Muscle of leg (tissue), 11 donors: ENCODE measurements around the gene SCYGR8. TPM values are rescaled to one million over a fixed set of nuclear protein-coding genes. Genes with fewer than 3 reads are reported as not detected.
"Not testable (repeated sequence)": the region's sequence is repeated elsewhere in the genome, so short reads cannot be mapped to it uniquely, and the experiment has no call there.

Experiments
- DNase-seq: peaks from one replicate; pipeline ENCODE4 v3.0.0; 2013
- H3K27ac ChIP-seq: one replicate; pipeline ENCODE4 v1.5.1; 2013; ENCODE audit warnings: mild to moderate bottlenecking, low read length, control low read depth
- H3K27me3 ChIP-seq: one replicate; pipeline ENCODE4 v1.6.1; 2013; ENCODE audit warnings: low read length; ENCODE audit not compliant: control insufficient read depth, insufficient read depth
- H3K36me3 ChIP-seq: one replicate; pipeline ENCODE4 v1.6.1; 2013; ENCODE audit warnings: low read length; ENCODE audit not compliant: control insufficient read depth, insufficient read depth
- H3K4me1 ChIP-seq: one replicate; pipeline ENCODE4 v1.6.1; 2013; ENCODE audit warnings: low read length; ENCODE audit not compliant: control insufficient read depth, insufficient read depth
- H3K4me3 ChIP-seq: one replicate; pipeline ENCODE4 v1.5.1; 2013; ENCODE audit warnings: low read length, control low read depth
- H3K9me3 ChIP-seq: replicated peaks from 2 replicates; pipeline ENCODE4 v1.6.1; 2013; ENCODE audit warnings: low read depth, low read length; ENCODE audit not compliant: control insufficient read depth
- WGBS: methylation state at CpG from one replicate; pipeline ENCODE4 v1.1.5; 2013; ENCODE audit warnings: missing lambda C conversion rate; ENCODE audit not compliant: insufficient coverage; 5-methylcytosine and 5-hydroxymethylcytosine counted together
- polyA plus RNA-seq, 8 donors: library from polyadenylated mRNA; unstranded; fragments of 120-200 nt; gene quantifications; one replicate each; pipeline versions ENCODE4 v1.2.1 to v1.2.3, GENCODE V29; 2013; ENCODE audit warnings: inconsistent platforms in 1 of 8, low replicate concordance in 1 of 8; ENCODE audit not compliant: insufficient read length in 8 of 8, insufficient read depth in 1 of 8
- total RNA-seq: library from RNA; stranded (reverse); fragments of 120-200 nt; gene quantifications from one replicate; pipeline ENCODE4 v1.2.4, GENCODE V29; 2013

SCYGR8 gene
- total and polyA plus RNA-seq, 9 donors = not detected

GRCh38 chr2:227717687-227718567, 27.8 kb upstream of the SCYGR8 start, which contains the start of gene SLC19A3:
TSS of gene SLC19A3 (minus strand) at chr2:227718028. CDS start at chr2:227702318, 15,710 bp downstream.
- DNase-seq = peak; percentile 98
- Histone ChIP-seq H3K27me3 (peaks cover 9% of the 10 kb centered on the region), H3K27ac (peak within 1 kb of the TSS; percentile 75), H3K4me3 (peak within 1 kb of the TSS; percentile 35), H3K9me3 (no peaks in the 10 kb centered on the region), H3K4me1 (peaks cover 8% of the 10 kb centered on the region), H3K36me3 (no peaks in the 10 kb centered on the region)
- 1% methylated on average over 26 of the region's 35 CpGs for WGBS

- DNase-seq = no peak
- 83% methylated on average over 4 of the region's 4 CpGs for WGBS
- Histone ChIP-seq H3K4me1 (peaks cover 8% of the 10 kb centered on the region), H3K27me3 (peaks cover 9% of the 10 kb centered on the region), H3K27ac (no peak overlapping the region), H3K4me3 (no peak overlapping the region), H3K36me3 (no peaks in the 10 kb centered on the region), H3K9me3 (no peaks in the 10 kb centered on the region)
Observed at GRCh38 chr2:227719641-227720040, 26.1 kb upstream of the SCYGR8 start.

GRCh38 chr2:227720680-227721079, 25.0 kb upstream of the SCYGR8 start:
- Histone ChIP-seq H3K4me3 (no peak overlapping the region), H3K36me3 (no peaks in the 10 kb centered on the region), H3K9me3 (no peaks in the 10 kb centered on the region), H3K27ac (no peak overlapping the region), H3K27me3 (peaks cover 9% of the 10 kb centered on the region), H3K4me1 (peaks cover 8% of the 10 kb centered on the region)
- DNase-seq = no peak
- WGBS = 89% methylated on average over 4 of the region's 4 CpGs

GRCh38 chr2:227722821-227723220, 22.9 kb upstream of the SCYGR8 start:
- WGBS = no CpG with 5 or more reads among the region's 7 CpGs
- not testable (repeated sequence) for DNase-seq, H3K9me3 ChIP-seq, H3K4me3 ChIP-seq, H3K36me3 ChIP-seq, H3K4me1 ChIP-seq, H3K27me3 ChIP-seq, H3K27ac ChIP-seq

- H3K27ac ChIP-seq = no peak within 1 kb of the TSS
- DNase-seq = no peak
- H3K36me3 ChIP-seq = no peaks in the 10 kb centered on the region
- WGBS = 72% methylated on average over 8 of the region's 15 CpGs
- no peaks in the 10 kb centered on the region for H3K9me3 ChIP-seq
- no peak within 1 kb of the TSS for H3K4me3 ChIP-seq
- H3K27me3 ChIP-seq = no peaks in the 10 kb centered on the region
- no peaks in the 10 kb centered on the region for H3K4me1 ChIP-seq
Observed at GRCh38 chr2:227724394-227725039, 21.2 kb upstream of the SCYGR8 start, which contains the start of gene SCYGR6. TSS of gene SCYGR6 (minus strand) at chr2:227724757. CDS start at chr2:227724757, 0 bp downstream.

GRCh38 chr2:227728035-227728434, 17.7 kb upstream of the SCYGR8 start, which contains the start of gene SCYGR7:
TSS of gene SCYGR7 (plus strand) at chr2:227728335. CDS start at chr2:227728335, 0 bp downstream.
- no peaks in the 10 kb centered on the region for H3K27me3 ChIP-seq
- no peaks in the 10 kb centered on the region for H3K36me3 ChIP-seq
- no CpG with 5 or more reads among the region's 5 CpGs for WGBS
- no peak for DNase-seq
- H3K4me3 ChIP-seq = no peak within 1 kb of the TSS
- H3K9me3 ChIP-seq = no peaks in the 10 kb centered on the region
- no peaks in the 10 kb centered on the region for H3K4me1 ChIP-seq
- no peak within 1 kb of the TSS for H3K27ac ChIP-seq

- DNase-seq = no peak
- Histone ChIP-seq H3K27me3 (no peaks in the 10 kb centered on the region), H3K36me3 (no peaks in the 10 kb centered on the region), H3K9me3 (no peaks in the 10 kb centered on the region), H3K4me1 (no peaks in the 10 kb centered on the region), H3K27ac (no peak overlapping the region), H3K4me3 (no peak overlapping the region)
- 38% methylated on average over 4 of the region's 14 CpGs for WGBS
Observed at GRCh38 chr2:227739351-227739750, 6.3 kb upstream of the SCYGR8 start.

- not testable (repeated sequence) for H3K27ac ChIP-seq, H3K27me3 ChIP-seq, DNase-seq, H3K4me1 ChIP-seq, H3K36me3 ChIP-seq, H3K9me3 ChIP-seq, H3K4me3 ChIP-seq
- no CpG with 5 or more reads among the region's 7 CpGs for WGBS
Observed at GRCh38 chr2:227740705-227741104, 5.0 kb upstream of the SCYGR8 start.

GRCh38 chr2:227748079-227748478, 2.4 kb downstream of the SCYGR8 start:
- H3K4me3 ChIP-seq = no peak overlapping the region
- H3K4me1 ChIP-seq = no peaks in the 10 kb centered on the region
- no peaks in the 10 kb centered on the region for H3K9me3 ChIP-seq
- no peaks in the 10 kb centered on the region for H3K36me3 ChIP-seq
- 57% methylated on average over 6 of the region's 6 CpGs for WGBS
- H3K27ac ChIP-seq = no peak overlapping the region
- no peaks in the 10 kb centered on the region for H3K27me3 ChIP-seq
- DNase-seq = no peak

- H3K27ac ChIP-seq, H3K4me1 ChIP-seq, H3K4me3 ChIP-seq, DNase-seq, H3K27me3 ChIP-seq, H3K36me3 ChIP-seq, H3K9me3 ChIP-seq: not testable (repeated sequence)
- 78% methylated on average over 2 of the region's 4 CpGs for WGBS
Observed at GRCh38 chr2:227756261-227756660, 10.6 kb downstream of the SCYGR8 start.
